Right forelimb (tissue), 1 donor: ENCODE results near the gene ARHGEF28.

Experiments used
- DNase-seq: peaks from one replicate; pipeline ENCODE4 v3.0.0-alpha.2; 2018

Gene ARHGEF28

GRCh38 chr5:73823508-73823925 lies 197.5 kb downstream of the ARHGEF28 start:
- DNase-seq, result no peak

- no peak for DNase-seq
These were observed 199.2 kb downstream of the ARHGEF28 start for GRCh38 chr5:73825199-73825598.

GRCh38 chr5:73825736-73826135 lies 199.7 kb downstream of the ARHGEF28 start:
- DNase-seq, result no peak

GRCh38 chr5:73826301-73827105 lies 200.5 kb downstream of the ARHGEF28 start:
- DNase-seq, result no peak

GRCh38 chr5:73827106-73827450 lies 201.1 kb downstream of the ARHGEF28 start:
- DNase-seq, result no peak

GRCh38 chr5:73828465-73828864 lies 202.5 kb downstream of the ARHGEF28 start:
- no peak for DNase-seq

GRCh38 chr5:73830646-73831045 lies 204.7 kb downstream of the ARHGEF28 start:
- no peak for DNase-seq

GRCh38 chr5:73831066-73831465 lies 205.1 kb downstream of the ARHGEF28 start:
- DNase-seq, result no peak

- no peak for DNase-seq
These were observed 208.7 kb downstream of the ARHGEF28 start for GRCh38 chr5:73834693-73835092.

GRCh38 chr5:73835726-73836125 lies 209.7 kb downstream of the ARHGEF28 start:
- DNase-seq, result no peak

GRCh38 chr5:73836607-73837006 lies 210.6 kb downstream of the ARHGEF28 start:
- no peak for DNase-seq

- DNase-seq, result no peak
These were observed 212.9 kb downstream of the ARHGEF28 start for GRCh38 chr5:73838901-73839300.

GRCh38 chr5:73841641-73842040 lies 215.6 kb downstream of the ARHGEF28 start:
- DNase-seq, result no peak

GRCh38 chr5:73844165-73844564 lies 218.2 kb downstream of the ARHGEF28 start:
- no peak for DNase-seq

- DNase-seq, result no peak
These were observed 225.6 kb downstream of the ARHGEF28 start for GRCh38 chr5:73851471-73852181.

- no peak for DNase-seq
These were observed 227.1 kb downstream of the ARHGEF28 start for GRCh38 chr5:73853091-73853490.

- DNase-seq, result no peak
These were observed 231.0 kb downstream of the ARHGEF28 start for GRCh38 chr5:73856997-73857396.

- DNase-seq, result no peak
These were observed 231.4 kb downstream of the ARHGEF28 start for GRCh38 chr5:73857446-73857845.

GRCh38 chr5:73858054-73858453 lies 232.1 kb downstream of the ARHGEF28 start:
- DNase-seq, result no peak

GRCh38 chr5:73858776-73859175 lies 232.8 kb downstream of the ARHGEF28 start:
- DNase-seq, result no peak

- DNase-seq, result no peak
These were observed 233.7 kb downstream of the ARHGEF28 start for GRCh38 chr5:73859696-73860095.

- no peak for DNase-seq
These were observed 235.5 kb downstream of the ARHGEF28 start for GRCh38 chr5:73861313-73861988.

- DNase-seq, result no peak
These were observed 236.8 kb downstream of the ARHGEF28 start for GRCh38 chr5:73862796-73863195.

GRCh38 chr5:73863876-73864275 lies 237.9 kb downstream of the ARHGEF28 start:
- DNase-seq, result no peak
